HG03432 (cell line): Measurements from ENCODE around the gene ATRNL1.
"Not testable (repeated sequence)": the region's sequence is repeated elsewhere in the genome, so short reads cannot be mapped to it uniquely, and the experiment has no call there.

Experiments used
- ATAC-seq: cut with Tn5 transposase; IDR thresholded peaks from one replicate; pipeline ENCODE4 v1.9.1; 2021; ENCODE audit warnings: mild to moderate bottlenecking, moderate library complexity; ENCODE audit not compliant: unreplicated experiment

The ATRNL1 gene

GRCh38 chr10:115084277-115084850, 8.8 kb upstream of the ATRNL1 start:
- no peak for ATAC-seq

GRCh38 chr10:115091161-115091560, 2.0 kb upstream of the ATRNL1 start:
- no peak for ATAC-seq

DNA sequence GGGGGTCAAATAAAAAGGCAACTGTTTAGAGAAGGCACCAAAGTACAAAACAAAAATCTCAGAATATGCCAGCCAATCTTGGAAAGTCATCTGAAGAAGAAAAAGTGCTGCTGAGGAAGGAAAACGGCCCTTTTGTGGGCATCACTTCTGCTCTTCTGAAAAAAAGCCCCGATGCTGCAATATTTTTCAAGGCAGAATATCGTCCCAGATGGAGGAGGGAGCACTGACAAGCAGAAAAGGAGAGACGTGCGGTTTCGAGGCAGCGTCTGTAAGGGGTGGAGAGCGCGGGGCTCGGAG, 959 bp upstream of the ATRNL1 start:
- ATAC-seq = peak; percentile 24

- ATAC-seq = peak; percentile 81
These were observed 445 bp upstream of the ATRNL1 start for GRCh38 chr10:115092555-115093285.

- peak; percentile 53 for ATAC-seq
These were observed 727 bp downstream of the ATRNL1 start for GRCh38 chr10:115093776-115094408.

DNA sequence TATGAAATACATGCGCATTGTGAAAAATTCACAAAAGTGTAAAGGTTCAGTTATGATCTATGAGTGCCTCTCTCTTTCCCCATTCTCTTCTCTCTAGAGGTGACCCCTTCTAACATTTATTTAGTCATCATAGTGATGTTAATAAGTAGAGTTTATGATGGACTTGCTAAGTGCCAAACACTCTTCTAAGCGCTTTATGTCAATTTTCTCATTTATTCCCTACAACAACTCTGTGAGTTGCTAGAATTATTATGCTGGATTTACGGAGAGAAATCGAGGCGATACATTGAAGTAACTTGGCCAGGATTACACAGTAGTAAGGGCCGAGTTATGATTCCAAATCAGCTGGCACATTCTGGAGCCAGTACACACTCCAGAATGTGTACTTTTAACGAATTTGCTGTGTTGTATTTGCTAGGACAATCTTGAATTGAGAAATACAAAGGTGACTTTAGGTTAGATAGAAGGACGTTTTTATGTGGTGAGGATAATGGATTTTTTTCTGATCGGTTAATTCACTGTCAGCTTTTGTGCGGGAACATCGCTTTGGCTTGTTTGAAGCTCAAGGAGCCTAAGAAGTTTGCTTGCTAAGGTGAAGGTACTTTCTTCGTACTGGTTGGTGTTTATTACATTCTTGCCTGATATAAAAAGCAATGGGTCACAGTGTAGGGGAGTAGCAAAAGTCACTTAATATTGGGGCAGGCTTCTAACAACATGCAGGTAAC, 1.4 kb downstream of the ATRNL1 start:
- ATAC-seq = no peak

DNA sequence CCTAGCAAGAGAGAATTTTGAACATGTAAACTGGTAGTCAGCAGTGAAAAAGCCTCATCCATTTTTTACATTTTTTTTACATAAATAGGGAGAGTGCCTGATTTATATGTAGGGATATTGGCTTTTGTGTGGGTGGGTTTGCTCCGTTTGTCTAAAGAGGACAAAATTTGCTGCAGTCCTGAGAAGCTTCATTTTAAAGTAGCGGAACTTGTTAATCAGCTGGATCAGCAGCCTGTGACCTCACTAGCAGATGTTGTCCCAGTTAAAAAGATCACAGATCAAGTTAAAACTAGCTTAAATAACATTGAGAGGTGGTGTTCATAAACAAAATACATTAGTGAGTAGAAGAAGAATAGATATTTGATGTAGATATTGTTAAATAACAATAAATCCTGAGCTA, 2.6 kb downstream of the ATRNL1 start:
- no peak for ATAC-seq

- ATAC-seq = no peak
These were observed 10.5 kb downstream of the ATRNL1 start for GRCh38 chr10:115103700-115104099.

- ATAC-seq = not testable (repeated sequence)
These were observed 12.2 kb downstream of the ATRNL1 start for GRCh38 chr10:115105411-115105810.

DNA sequence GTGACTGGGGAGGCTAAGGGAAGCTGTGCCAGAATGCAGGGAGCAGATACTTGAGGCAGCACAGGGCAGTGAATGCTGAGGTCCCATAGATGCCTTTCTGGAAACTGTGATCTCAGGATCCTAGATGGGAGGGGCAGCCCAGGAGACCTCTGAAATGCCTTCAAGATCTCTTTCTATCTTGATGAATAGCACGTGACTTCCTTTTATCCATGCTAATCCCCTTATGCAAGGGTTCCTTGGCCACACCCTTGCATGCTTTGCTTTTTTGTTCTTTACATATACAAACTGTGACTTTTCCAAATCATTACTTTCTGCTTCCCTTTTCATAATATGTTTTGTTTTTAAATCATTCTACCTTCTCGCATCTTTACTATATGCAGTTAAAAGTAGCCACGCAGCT, 14.7 kb downstream of the ATRNL1 start:
- ATAC-seq = no peak

GRCh38 chr10:115117301-115117700, 24.1 kb downstream of the ATRNL1 start:
- no peak for ATAC-seq

DNA sequence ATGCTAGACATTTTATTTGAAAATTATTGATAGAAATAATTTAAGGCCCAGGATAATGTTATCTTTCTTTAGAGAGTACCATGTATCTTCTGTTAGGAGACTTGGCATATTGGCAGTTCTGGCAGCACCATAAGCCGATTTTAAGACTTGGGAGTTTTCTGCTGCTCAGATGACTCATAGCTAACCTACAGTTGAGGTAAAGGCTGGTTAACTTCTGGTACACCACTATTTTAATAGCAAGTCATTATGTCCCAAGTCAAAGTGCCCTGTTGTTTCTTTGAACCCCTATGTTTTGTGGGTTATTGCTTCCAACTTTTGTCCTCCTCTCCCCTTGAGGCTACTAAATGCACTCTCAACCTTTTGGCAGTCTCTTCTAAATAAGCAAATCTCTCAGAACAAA, 25.2 kb downstream of the ATRNL1 start:
- peak; percentile 90 for ATAC-seq

DNA sequence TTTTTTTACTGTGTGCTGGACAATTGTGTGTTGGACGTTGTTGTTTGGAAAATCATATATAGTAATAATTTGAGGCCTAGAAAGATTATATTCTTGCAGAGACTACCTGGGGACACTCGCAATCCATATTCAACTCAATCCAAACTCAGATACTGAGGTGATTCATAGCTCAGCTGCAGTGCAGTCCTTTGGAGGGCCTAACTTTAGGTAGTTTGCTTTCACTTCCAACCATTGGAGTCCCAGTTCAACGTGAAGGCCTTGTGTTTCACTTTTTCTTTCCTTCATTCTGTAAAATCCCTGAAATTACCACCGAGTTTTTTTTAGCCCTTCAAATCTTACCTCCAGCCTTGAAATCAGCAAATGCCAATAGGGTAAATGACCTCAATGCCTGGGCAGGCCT, 32.3 kb downstream of the ATRNL1 start:
- ATAC-seq = peak; percentile 74

DNA sequence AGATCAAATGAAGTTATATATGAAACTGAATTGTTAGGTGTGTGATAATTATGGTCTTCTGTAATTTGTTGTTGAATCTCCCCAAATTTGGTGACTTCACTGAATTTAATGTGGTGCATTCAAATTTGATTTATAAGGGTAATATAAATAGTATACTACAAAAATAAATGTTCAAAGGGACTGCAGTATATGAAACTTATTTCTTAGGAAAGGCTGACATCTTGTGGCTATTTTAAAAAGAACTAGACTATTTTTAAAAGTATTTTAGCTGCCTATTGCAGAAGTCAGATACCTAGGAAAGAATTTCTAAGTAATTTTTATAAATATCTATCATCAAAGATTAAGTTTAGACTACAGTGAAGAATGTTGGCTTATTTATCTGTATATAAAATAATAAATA, 36.6 kb downstream of the ATRNL1 start:
- ATAC-seq = no peak

DNA sequence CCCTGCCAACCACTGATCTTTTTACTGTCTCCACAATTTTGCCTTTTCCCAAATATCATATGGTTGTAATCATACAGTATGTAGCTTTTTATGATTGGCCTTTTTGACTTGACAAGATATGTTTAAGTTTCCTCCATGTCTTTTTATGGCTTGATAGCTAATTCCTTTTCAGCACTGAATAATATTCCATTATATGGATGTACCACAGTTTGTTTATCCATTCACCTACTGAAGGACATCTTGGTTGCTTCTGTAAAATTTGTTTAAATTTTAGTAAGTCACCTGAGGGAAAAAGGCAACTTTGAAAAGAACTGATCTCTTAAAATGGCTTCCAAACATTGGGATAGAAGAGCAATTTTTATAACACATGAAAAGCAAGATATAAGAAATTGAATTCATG, 43.5 kb downstream of the ATRNL1 start:
- ATAC-seq = no peak

DNA sequence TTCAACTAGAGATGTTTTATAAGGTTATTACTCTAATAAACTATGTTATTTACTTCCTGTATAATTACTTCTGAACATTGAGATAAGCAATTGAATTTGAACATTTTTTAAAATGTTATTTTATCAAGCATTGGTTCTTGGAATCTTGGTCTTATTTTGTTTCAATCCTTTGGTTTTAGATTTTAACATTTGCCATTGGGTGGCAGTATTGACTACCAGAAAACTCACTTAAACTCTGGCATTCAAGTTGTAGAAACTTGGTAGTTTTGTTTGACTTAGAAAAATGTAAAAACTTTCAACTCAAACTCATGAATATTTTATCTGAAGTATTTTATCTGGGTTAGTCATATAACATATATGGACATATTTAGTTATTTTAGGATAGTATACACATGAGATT, 48.1 kb downstream of the ATRNL1 start:
- no peak for ATAC-seq

- ATAC-seq = no peak
These were observed 64.2 kb downstream of the ATRNL1 start for GRCh38 chr10:115157357-115157756.

DNA sequence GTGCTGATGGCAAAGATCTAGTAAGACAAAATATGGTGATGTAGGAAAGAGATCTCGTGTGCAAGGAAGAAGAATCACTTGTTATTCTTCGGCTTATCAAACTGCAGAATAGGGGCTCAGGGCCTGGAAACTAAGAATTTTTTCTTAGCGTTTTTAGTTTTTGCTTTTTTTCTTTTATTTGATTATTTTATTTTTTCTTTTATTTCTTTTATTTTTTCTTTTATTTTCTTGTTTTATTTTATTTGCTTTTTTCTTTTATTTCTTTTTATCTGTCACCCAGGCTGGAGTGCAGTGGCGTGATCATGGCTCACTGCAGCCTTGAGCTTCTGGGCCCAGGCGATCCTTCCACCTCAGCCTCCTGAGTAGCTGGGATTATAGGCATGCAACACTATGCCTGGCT, 70.0 kb downstream of the ATRNL1 start:
- ATAC-seq = no peak

- no peak for ATAC-seq
These were observed 71.1 kb downstream of the ATRNL1 start for GRCh38 chr10:115164220-115164619.

- ATAC-seq = no peak
These were observed 74.6 kb downstream of the ATRNL1 start for GRCh38 chr10:115167751-115168150.

DNA sequence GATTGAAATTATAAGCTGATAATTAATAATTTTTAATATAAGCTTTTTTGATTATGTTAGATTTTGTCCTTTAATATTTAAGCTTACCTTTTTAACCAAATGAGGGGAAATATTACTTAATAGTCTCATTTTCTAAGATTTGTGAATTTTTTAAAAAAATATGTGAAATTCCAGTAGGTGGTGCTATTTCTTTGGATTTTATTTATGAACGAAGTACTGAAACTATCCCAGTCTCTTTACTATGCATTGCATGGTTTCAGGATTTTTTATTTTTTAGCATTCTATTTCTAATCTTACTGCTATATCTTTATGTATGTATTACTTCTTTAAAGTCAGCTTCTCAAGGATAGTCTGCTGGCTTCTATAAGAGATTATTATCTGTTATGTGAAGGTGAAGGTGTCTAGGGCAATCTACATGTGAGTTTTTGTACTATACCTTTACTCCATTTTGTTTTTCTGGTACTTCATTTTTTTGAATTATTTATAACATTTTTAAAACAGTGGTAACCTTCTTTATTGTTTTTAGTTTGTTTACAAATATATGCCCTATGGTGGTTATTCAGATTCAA, 78.3 kb downstream of the ATRNL1 start:
- no peak for ATAC-seq
